HG02870 (cell line): ENCODE measurements around the gene UQCC3.
"Not testable (repeated sequence)": the region's sequence is repeated elsewhere in the genome, so short reads cannot be mapped to it uniquely, and the experiment has no call there.

ENCODE experiments used
- ATAC-seq: cut with Tn5 transposase; IDR thresholded peaks from one replicate; pipeline ENCODE4 v1.9.1; 2021; ENCODE audit warnings: mild to moderate bottlenecking, moderate library complexity; ENCODE audit not compliant: unreplicated experiment

Gene UQCC3

DNA sequence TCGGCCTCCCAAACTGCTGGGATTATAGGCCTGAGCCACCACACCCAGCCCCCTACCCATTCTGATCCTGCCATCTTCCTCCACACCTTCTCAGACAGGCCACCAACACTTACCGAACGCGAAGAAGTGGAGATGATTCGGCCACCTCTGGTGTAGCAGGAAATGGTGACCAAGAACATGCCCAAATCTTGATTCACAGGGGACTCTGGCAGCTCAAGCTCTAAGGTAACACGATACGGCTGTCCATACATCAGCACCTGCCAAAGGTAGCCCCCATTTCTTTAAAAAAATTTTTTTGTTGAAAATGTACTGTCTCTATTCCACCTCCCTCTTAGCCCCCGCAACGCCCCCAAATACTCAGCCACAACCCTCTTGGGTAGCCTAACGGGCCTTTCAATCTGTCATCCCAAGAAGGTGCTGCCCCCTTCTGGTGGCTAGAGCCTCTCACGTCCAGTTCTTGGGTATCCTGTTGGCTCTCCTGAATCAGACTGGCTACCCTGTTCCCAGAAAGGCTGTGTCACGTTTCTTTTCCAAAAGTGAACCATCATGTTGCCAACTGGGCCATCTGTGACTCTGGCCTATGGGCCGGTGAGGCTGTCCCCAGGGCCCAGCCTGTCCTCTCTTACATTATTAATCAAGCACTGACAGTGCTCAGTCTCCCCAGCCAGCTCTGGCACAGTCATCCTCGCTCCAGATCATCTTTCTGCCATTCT is 23.1 kb downstream of the UQCC3 start:
- no peak for ATAC-seq

DNA sequence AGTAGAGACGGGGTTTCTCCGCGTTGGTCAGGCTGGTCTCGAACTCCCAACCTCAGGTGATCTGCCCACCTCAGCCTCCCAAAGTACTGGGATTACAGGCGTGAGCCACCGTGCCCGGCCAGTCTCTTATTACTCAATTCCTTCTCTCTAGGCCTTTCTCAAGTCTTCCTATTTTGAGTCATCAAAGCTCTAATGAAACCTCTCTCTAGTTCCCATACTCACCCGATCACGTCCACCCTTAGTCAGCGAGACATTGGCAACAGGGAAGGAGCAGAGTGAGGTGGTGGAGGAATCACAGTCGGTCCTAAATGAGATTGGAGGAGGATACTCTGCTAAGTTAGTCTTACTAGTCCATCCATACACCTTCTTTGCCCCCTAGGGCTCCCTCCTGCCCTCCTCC is 30.8 kb downstream of the UQCC3 start:
- ATAC-seq, result no peak

- not testable (repeated sequence) for ATAC-seq
Measured at GRCh38 chr11:62703921-62704320, 32.4 kb downstream of the UQCC3 start.

DNA sequence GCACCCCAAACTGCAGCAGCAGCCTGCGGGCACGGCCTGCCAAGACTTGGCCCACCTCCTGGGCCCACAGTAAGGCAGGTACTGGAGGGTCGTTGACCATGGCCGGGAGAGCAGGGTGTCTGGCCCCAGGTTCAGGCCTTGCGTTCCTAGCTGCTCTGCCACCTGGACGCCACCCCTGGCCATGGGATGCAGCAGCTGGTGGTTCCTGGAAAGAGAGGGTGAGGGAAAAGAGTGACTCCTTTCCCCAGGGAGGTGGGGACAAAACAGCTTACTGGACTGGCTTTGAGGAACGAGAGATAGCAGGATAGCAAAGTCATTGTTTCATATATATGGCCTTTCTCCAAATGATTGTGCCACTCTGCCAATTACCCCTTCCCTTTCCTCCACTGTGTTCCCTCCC is 33.9 kb downstream of the UQCC3 start:
- no peak for ATAC-seq

- ATAC-seq, result no peak
Measured at GRCh38 chr11:62705880-62706849, 34.7 kb downstream of the UQCC3 start.

DNA sequence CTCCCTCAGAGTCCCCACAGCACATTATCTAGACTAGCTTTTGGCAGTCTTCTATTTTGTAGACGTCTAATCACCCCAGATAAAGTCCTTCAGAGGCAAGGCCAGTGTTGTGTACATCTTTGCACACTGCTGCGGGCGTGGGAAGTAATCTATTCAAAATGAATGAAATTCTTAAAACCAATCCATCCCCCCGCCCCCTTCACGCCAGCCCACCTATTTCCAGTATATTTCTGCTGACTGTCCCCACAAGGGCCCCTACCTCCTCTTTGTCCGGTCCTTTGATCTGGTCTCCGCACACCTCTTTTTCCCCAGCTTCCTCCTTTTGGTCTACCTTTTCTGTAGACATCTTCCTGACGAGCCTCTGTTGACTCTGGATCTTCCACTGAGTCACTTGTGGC is 35.4 kb downstream of the UQCC3 start:
- ATAC-seq, result no peak

- ATAC-seq, result no peak
Measured at GRCh38 chr11:62707277-62707861, 35.9 kb downstream of the UQCC3 start, which contains the start of the genes BSCL2 and GNG3. Gene BSCL2, minus strand, starts transcription at chr11:62707424. Its CDS starts 229 bp downstream, at chr11:62707195. Gene GNG3, plus strand, starts transcription at chr11:62707676. Its CDS starts 620 bp downstream, at chr11:62708296.

DNA sequence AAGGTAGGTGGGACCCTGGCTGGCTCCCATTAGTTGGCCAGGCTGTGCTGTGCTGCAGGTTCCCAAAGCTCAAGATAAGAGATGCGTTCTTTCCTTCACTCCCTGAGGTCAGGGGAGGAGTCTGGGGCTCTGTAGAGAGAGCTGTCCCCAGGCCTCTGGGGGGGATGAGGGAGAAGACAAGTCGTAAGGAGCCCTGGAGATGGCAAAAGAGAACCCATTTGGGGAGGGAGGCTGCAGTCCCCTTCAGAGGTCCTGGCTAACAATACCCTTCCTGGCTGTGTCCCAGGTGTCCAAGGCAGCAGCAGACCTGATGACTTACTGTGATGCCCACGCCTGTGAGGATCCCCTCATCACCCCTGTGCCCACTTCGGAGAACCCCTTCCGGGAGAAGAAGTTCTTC is 36.9 kb downstream of the UQCC3 start:
- ATAC-seq, result no peak

GRCh38 chr11:62708793-62709192 is 37.3 kb downstream of the UQCC3 start:
- no peak for ATAC-seq

DNA sequence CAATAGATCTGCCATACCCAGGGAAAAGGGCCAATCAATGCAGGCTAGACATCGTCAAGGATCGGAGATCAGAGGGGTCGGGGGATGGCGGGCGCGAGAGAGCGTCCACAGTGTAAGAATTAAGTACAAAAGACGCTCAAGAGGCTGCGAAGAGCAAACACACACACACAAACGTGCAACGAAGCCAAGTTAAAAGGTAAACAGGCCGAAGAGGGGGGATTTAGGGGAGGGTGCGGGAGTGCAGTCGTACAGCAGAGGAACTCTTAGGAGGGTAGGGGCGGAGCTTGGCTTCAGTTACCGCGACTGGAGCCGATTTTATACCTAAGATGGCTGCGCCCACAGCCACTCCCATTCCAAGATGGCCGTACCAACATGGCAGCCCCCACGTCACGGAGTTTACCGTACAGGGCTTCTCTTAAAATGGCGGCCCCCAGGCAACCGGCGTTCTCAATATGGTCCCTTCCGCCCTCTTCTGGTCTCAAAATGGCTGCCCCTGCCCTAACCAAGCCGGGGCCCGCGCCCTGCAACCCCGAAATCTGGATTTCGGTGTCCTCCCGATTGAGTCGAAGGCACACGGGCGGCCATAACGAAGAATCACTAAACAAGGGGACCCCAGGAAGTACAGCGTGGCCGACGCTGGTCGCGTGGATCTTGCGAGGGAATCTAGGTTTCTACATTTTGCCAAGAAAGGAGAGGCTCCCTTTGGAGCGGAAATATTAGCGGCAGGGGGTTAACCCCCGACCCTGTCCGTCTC is 38.0 kb downstream of the UQCC3 start:
- ATAC-seq, result peak; percentile 72

- ATAC-seq, result no peak
Measured at GRCh38 chr11:62710001-62710345, 38.5 kb downstream of the UQCC3 start.

DNA sequence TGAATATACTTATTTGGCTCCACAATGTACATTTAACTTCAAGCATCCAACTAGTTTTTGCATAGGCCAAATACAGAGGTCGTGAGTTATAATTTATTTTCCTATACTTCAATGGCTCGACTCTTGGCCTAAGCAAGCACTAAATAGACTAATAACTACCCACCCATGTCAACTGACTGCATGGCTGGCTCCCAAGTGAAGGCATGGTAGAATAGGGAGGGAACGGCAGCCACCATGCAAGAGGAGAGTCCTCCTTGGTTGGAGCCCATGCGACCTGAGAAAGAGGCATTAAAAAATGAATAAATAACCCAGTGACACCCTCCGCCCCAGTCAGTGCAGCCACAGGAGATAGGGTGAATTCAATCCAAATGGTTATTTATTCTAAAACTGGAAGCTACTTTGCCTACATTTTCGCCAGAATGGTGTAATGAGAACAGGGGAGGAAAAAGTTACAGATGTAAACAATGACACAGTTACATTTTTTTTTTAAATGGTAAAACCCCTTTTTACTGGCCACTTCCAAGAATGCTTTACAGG is 40.9 kb downstream of the UQCC3 start:
- no peak for ATAC-seq

DNA sequence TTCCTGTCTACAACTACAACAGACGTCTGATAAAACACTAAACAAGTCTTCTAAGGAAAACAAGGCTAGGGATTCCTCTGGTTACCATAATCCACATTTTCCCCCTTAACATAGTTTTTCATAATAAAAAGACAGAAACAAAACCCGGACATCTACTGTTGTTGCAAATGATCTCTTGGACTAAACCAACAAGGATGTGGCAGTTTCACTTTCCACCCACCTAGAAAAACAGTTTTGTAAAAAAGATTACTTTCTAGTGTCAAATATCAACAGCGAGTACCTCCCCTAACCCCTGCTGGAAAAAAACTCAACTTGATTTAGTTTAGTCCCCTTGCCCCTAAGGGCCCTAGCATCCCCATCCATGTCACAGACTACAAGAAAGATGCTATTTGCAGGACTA is 41.4 kb downstream of the UQCC3 start:
- ATAC-seq, result no peak

DNA sequence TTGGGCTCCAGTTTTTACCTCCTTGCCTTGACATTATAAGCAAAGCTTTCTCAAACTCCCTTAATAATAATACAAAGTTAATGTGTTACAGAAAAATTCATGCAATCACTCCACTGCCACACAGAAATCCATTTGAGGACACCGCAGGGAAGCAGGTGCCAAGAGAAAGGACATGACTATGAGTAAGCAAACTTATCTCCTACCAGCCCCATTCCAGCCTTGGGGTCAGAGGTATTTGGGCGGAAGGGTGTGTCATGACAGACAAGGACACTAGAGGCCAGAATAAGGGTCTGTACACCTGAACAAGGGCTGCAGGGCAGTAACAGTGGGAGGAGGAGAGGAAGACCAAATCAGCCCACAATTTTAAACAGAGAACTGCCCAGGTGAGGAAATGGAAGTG is 41.9 kb downstream of the UQCC3 start:
- ATAC-seq, result no peak

DNA sequence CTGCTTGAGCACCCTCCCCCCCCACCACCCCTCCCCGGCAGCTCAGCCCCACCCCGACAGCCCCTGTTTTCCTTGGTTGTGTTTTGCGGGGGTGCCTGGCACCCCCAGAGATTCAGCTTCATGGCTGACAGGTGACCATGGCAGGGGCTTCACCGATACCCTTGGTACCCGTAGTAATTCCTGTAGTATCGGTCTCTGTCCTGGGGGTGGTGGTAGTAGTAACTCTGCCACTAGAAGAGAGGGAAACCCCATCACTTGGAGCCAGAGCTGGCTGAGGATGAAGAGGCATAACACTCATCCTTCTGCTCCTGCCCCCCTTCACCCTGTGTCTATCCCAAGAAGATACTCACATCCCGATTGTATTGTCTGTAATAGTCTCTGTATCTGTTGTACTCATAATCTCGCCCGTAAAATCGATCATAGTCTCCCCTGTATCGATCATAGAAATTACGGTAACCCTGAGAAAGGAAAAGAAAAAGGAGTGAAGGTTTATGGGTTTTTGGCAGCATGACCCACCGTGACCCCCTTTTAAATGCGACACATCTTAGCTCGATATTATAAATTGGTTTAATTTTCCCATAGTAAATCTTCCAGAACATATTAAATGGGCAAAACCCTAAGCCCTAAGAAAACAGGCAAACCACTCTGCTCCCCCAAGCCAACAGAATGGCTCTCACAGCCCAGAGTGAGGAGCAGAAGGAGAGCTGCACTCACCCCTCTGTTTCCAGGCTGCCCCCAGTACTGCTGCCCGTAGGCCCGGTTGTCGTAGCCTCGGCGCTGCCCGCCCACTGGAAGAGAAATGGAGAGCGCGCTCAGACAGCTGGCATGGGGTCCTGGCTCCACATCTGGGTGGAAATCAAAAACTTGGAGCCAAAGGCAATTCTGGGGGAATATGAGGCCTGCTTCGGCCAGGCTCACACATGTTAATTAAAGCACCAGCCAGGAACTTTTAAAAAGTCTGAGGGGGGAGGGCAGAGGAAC is 44.0 kb downstream of the UQCC3 start:
- no peak for ATAC-seq

DNA sequence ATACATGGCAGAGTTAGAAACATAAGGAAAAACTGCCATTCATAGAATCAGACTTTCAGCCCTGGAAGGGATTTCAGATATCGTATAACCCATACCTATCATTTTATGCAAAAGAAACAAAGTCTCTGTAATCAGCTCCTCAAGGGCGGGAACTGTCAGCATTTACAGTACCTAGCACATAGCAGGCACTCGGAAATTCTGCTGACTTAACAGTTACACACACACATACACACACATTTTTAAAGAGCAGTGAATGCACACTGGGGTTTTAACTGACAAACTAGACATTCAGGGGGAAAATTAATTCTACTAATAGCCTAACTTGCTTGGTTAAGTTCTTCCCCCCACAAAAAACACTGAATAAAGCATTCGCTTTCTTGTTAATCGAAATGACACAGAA is 44.7 kb downstream of the UQCC3 start:
- ATAC-seq, result no peak

DNA sequence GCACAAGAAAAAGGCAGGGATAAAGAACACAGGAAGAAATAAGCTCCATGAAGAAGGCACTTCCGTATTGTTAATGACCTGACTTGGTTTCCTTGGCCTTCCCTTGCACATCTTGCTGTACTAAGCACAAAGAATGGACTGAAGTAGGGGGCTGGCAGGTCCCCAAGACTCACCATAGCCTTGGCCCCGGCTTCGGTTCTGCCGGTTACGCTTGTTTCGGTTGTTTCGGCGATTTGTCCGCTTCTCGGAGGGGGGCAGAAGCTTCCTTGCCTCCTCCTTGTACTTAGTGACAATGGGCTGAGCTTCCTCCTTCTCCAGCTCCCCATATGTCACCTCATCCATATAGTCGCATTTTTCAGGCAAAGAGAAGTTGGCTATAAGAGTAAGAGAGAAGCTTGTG is 45.3 kb downstream of the UQCC3 start:
- ATAC-seq, result no peak

DNA sequence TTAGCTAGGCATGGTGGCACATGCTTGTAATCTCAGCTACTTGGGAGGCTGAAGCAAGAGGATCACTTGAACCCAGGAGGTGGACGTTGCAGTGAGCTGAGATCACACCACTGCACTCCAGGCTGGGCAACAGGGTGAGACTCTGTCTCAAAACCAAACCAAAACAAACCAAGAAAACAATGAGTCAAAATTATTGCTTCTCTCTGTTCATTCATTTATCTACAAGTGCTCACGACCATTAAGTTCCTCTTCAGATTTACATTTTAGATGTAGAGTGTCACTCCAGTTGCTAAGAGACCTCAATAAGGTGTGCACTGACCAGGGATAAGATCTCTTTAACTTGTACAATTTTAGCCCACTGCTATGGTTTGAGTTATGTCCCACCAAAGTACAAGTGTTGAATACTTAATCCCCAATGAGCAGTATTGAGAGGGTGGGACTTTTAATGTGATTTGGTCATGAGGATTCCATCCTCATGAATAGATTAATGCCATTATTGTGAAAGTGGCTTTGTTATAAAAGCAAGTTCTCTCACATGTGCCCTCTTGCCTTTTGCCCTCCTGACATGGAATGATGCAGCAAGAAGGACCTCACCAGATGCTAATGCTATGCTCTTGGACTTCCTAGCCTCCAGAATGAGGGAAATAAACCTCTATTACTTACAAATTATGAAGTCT is 48.0 kb downstream of the UQCC3 start:
- no peak for ATAC-seq

DNA sequence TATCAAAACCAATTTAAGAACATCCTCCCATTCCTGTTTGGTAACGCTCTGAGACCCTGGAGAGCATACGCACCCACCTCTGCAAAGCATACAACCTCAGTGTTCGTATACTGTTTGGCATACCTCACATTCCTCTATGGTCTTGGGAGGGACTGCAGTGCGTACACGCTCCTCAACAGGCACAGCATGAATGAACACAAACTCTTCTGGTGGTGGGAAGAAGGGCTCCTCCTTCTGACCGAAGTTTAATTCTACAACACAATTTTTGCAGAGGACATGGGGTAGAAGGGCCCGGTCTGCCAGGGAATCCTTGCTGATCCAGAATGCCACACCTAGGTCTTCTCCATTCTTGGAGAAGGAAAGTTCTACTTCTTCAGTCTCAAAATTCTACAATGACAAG is 50.5 kb downstream of the UQCC3 start:
- no peak for ATAC-seq
